Measurements from ENCODE around the gene ARHGAP20.
"Not testable (repeated sequence)": the region's sequence is repeated elsewhere in the genome, so short reads cannot be mapped to it uniquely, and the experiment has no call there.

The ARHGAP20 gene

GRCh38 chr11:110715541-110715940 is 3.3 kb upstream of the ARHGAP20 start:
- DNase-seq (ENCODE audit: low read depth) = no peak

- DNase-seq (ENCODE audit: low read depth) = no peak
Observed at GRCh38 chr11:110713449-110713776, 1.2 kb upstream of the ARHGAP20 start.

- DNase-seq (ENCODE audit: low read depth) = no peak
Observed at GRCh38 chr11:110712659-110713448, 617 bp upstream of the ARHGAP20 start.

GRCh38 chr11:110711448-110711775 is 825 bp downstream of the ARHGAP20 start:
- no peak for DNase-seq (ENCODE audit: low read depth)

GRCh38 chr11:110710628-110711381 is 1.4 kb downstream of the ARHGAP20 start:
- DNase-seq (ENCODE audit: low read depth) = no peak

- DNase-seq (ENCODE audit: low read depth) = no peak
Observed at GRCh38 chr11:110704210-110704864, 7.9 kb downstream of the ARHGAP20 start.

GRCh38 chr11:110691926-110692325 is 20.3 kb downstream of the ARHGAP20 start:
- no peak for DNase-seq (ENCODE audit: low read depth)

- no peak for DNase-seq (ENCODE audit: low read depth)
Observed at GRCh38 chr11:110689306-110689705, 22.9 kb downstream of the ARHGAP20 start.

- no peak for DNase-seq (ENCODE audit: low read depth)
Observed at GRCh38 chr11:110679323-110679975, 32.8 kb downstream of the ARHGAP20 start.

- no peak for DNase-seq (ENCODE audit: low read depth)
Observed at GRCh38 chr11:110675548-110675947, 36.7 kb downstream of the ARHGAP20 start.

- no peak for DNase-seq (ENCODE audit: low read depth)
Observed at GRCh38 chr11:110665689-110666465, 46.4 kb downstream of the ARHGAP20 start.

GRCh38 chr11:110655967-110656366 is 56.3 kb downstream of the ARHGAP20 start:
- no peak for DNase-seq (ENCODE audit: low read depth)

- no peak for DNase-seq (ENCODE audit: low read depth)
Observed at GRCh38 chr11:110654456-110654855, 57.8 kb downstream of the ARHGAP20 start.

- no peak for DNase-seq (ENCODE audit: low read depth)
Observed at GRCh38 chr11:110645253-110645652, 67.0 kb downstream of the ARHGAP20 start.

GRCh38 chr11:110634370-110634769 is 77.9 kb downstream of the ARHGAP20 start:
- DNase-seq (ENCODE audit: low read depth) = no peak

- DNase-seq (ENCODE audit: low read depth) = no peak
Observed at GRCh38 chr11:110631551-110631950, 80.7 kb downstream of the ARHGAP20 start.

GRCh38 chr11:110629594-110629993 is 82.6 kb downstream of the ARHGAP20 start:
- no peak for DNase-seq (ENCODE audit: low read depth)

GRCh38 chr11:110621826-110622225 is 90.4 kb downstream of the ARHGAP20 start:
- DNase-seq (ENCODE audit: low read depth) = no peak

- not testable (repeated sequence) for DNase-seq (ENCODE audit: low read depth)
Observed at GRCh38 chr11:110619366-110619765, 92.9 kb downstream of the ARHGAP20 start.

- no peak for DNase-seq (ENCODE audit: low read depth)
Observed at GRCh38 chr11:110614031-110614430, 98.2 kb downstream of the ARHGAP20 start.

- DNase-seq (ENCODE audit: low read depth) = no peak
Observed at GRCh38 chr11:110613197-110613918, 98.9 kb downstream of the ARHGAP20 start.

All from activated gamma-delta T cell treated with anti-CD3 and anti-CD28 coated beads, Interleukin-2, amount 50 U/mL, for 16 hours (primary cell).